Skeletal muscle tissue (tissue), 4 donors: ENCODE measurements around the gene PTPN12. TPM values are rescaled to one million over a fixed set of nuclear protein-coding genes. Genes with fewer than 3 reads are reported as not detected.
"Not testable (repeated sequence)": the region's sequence is repeated elsewhere in the genome, so short reads cannot be mapped to it uniquely, and the experiment has no call there.

Source experiments
- H3K27ac ChIP-seq: one replicate; pipeline ENCODE4 v1.7.0; 2013; ENCODE audit warnings: mild to moderate bottlenecking, low read depth, low read length, inconsistent platforms
- H3K27me3 ChIP-seq, 3 donors: one replicate each; pipeline ENCODE4 v1.7.0; 2013; ENCODE audit warnings: low read length in 3 of 3; ENCODE audit not compliant: control insufficient read depth in 3 of 3, insufficient read depth in 3 of 3
- H3K36me3 ChIP-seq, 3 donors: one replicate each; pipeline ENCODE4 v1.7.0; 2013; ENCODE audit warnings: low read length in 3 of 3; ENCODE audit not compliant: control insufficient read depth in 3 of 3, insufficient read depth in 3 of 3
- H3K4me1 ChIP-seq, 3 donors: one replicate each; pipeline ENCODE4 v1.7.0; 2013; ENCODE audit warnings: low read length in 3 of 3, mild to moderate bottlenecking in 3 of 3; ENCODE audit not compliant: control insufficient read depth in 3 of 3, insufficient read depth in 3 of 3
- H3K4me3 ChIP-seq, 3 donors: one replicate each; pipeline ENCODE4 v1.7.0; 2013; ENCODE audit warnings: low read length in 3 of 3
- H3K9ac ChIP-seq, 3 donors: one replicate each; pipeline ENCODE4 v1.7.0; 2013; ENCODE audit warnings: low read length in 3 of 3, mild to moderate bottlenecking in 3 of 3, moderate library complexity in 2 of 3, low read depth in 1 of 3
- H3K9me3 ChIP-seq, 3 donors: one replicate each; pipeline ENCODE4 v1.7.0; 2013; ENCODE audit warnings: low read length in 3 of 3; ENCODE audit not compliant: control insufficient read depth in 3 of 3
- total RNA-seq: library from RNA; depleted of rRNA; stranded (reverse); fragments of >200 nt; gene quantifications from one replicate; pipeline ENCODE4 v1.2.3, GENCODE V29; 2014
- donor health status: Osteomylitis.

PTPN12 gene
- total RNA-seq, 1 donor from 2014 or later, result 93.9 TPM

DNA sequence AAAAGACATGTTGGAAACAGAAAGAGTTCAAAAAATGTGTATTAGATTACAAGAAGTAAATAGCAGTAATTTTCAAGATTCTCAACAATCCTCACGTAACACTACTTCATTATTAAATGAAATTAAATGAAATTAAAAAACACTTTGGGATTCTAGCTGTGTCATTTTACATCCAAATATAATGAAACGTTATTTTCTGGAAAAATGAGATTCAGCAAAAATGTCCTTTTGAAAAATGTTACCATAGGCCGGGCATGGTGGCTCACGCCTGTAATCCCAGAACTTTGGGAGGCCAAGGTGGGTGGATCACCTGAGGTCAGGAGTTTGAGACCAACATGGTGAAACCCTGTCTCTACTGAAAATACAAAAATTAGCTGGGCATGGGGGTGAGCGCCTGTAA lies 15.6 kb upstream of the PTPN12 start:
- H3K4me3 ChIP-seq, H3K9me3 ChIP-seq, H3K9ac ChIP-seq, H3K36me3 ChIP-seq, H3K4me1 ChIP-seq, H3K27me3 ChIP-seq, H3K27ac ChIP-seq: not testable (repeated sequence)

DNA sequence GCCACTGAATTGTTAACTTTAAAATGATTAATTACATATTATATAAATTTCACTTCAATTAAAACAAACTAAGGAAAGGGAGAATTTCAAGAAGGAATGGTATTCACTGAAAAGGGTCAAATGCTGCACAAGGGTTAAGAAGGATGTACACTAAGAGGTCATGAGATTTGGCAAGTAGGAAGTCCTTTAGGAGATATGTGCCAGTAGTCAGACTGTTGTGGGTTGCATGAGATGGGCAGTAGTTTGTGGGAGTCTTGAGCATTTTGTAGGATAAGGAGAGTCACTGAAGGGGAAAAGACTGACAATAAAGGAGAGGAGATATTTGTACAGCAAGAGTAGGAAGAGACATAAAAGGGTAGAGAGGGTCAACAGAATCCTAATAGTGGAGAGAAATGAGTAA lies 12.4 kb upstream of the PTPN12 start:
- Histone ChIP-seq H3K4me3 (no peak overlapping the region), H3K9ac (no peak overlapping the region), H3K27me3 (no peaks in the 10 kb centered on the region), H3K27ac (no peak overlapping the region), H3K4me1 (no peaks in the 10 kb centered on the region), H3K9me3 (no peaks in the 10 kb centered on the region), H3K36me3 (no peaks in the 10 kb centered on the region)

DNA sequence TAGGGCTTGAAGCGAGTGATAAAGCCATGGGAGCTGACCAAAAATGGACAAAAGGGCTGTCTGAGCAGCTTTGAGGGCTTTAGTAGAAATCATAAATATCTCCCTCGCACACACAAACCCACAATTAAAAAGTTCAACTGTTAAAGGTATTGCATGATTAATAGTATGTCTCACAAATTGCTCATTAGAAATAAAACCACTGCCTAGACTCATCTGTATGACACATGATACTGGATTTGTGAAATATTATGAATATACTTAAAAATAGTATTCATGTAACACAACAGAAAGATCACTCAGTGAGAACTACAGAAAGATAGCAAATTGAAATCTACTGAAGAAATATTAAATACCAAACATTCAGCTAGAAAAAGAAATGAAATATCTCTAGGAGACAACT lies 11.9 kb upstream of the PTPN12 start:
- Histone ChIP-seq H3K36me3 (no peaks in the 10 kb centered on the region), H3K4me3 (no peak overlapping the region), H3K27ac (no peak overlapping the region), H3K27me3 (no peaks in the 10 kb centered on the region), H3K9ac (no peak overlapping the region), H3K9me3 (no peaks in the 10 kb centered on the region), H3K4me1 (no peaks in the 10 kb centered on the region)

DNA sequence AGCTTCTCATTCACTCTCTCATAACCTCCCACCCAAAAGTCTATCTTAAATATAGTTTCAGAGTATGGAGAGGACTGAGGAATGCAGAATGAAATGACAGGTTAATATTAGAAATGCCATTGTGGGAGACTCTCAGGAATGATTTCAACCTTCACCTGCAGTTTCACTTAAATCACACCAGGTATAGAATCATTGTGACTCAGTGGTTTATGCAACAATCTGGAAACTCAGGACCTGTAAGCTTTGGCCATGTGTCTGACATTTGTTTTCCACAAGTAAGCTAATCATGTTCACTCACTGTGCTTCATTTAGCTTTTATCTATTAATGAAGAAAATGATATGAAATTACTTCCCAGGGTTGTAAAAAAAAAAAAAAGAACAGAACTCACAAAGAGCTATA lies 8.7 kb upstream of the PTPN12 start:
- no peaks in the 10 kb centered on the region for H3K27me3 ChIP-seq
- H3K36me3 ChIP-seq, result no peaks in the 10 kb centered on the region
- H3K4me3 ChIP-seq, result no peak overlapping the region
- H3K4me1 ChIP-seq, result no peaks in the 10 kb centered on the region
- no peak overlapping the region for H3K9ac ChIP-seq
- no peaks in the 10 kb centered on the region for H3K9me3 ChIP-seq
- no peak overlapping the region for H3K27ac ChIP-seq

DNA sequence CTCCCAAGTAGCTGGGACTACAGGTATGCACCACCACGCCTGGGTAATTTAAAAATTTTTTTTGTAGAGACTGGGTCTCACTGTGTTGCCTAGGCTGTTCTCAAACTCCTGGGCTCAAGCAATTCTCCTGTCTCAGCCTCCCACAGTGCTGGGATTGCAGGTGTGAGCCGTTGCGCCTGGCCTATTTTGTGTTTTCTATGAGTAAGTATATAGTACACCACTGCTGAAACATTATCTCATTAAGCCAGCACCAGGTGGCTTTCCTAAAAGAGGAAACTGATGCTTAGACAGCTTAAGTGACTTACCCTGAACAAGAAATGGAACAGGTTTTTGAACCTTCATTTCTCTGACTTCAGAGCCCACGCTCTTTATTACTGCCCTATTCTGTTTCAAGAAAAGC lies 7.8 kb upstream of the PTPN12 start:
- no peak overlapping the region for H3K9ac ChIP-seq
- H3K27ac ChIP-seq, result no peak overlapping the region
- H3K4me3 ChIP-seq, result no peak overlapping the region
- no peaks in the 10 kb centered on the region for H3K4me1 ChIP-seq
- H3K9me3 ChIP-seq, result no peaks in the 10 kb centered on the region
- H3K27me3 ChIP-seq, result no peaks in the 10 kb centered on the region
- no peaks in the 10 kb centered on the region for H3K36me3 ChIP-seq

DNA sequence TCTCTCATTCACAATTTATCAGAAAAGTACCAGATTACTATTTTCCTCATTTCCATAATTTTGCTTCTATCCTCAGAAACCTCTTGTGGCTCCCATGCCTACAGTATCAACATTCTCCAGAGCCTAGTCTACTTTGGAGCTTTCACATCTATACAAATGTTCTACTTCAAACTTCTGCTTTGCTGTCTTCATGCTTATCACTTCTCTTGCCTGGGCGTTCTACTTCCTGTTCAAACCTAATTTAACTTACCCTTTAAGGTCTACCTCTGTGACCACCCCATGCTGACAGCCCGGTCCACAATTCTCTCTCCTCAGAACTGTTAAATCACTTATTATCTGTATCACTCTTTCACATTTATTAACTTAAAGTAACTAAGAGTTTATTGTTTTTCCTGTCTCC lies 6.1 kb upstream of the PTPN12 start:
- Histone ChIP-seq H3K36me3 (no peaks in the 10 kb centered on the region), H3K4me1 (no peaks in the 10 kb centered on the region), H3K27ac (no peak overlapping the region), H3K9ac (no peak overlapping the region), H3K27me3 (no peaks in the 10 kb centered on the region), H3K4me3 (no peak overlapping the region), H3K9me3 (no peaks in the 10 kb centered on the region)

DNA sequence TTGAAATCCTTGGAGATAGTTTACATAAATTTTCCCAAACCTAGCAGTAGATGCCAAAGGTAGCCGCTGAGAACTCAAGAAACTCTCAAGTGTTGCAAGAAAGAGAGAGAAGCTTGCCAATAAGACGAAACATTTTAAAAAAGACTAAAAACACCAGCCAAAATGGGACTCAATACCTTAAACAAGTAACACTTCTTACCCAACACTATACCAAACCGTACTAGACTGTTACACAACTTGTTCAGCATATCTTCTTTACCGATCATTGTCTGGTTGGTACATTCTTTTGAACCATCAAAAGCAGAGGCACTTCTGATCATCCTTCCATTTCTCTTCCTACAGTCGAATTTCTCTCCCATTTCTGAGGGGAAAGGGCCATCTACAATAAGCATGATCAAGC lies 4.8 kb upstream of the PTPN12 start:
- Histone ChIP-seq H3K9me3 (no peaks in the 10 kb centered on the region), H3K4me3 (no peak overlapping the region), H3K4me1 (peaks cover 0 to 4% (median 0%) of the 10 kb centered on the region in 3 donors), H3K36me3 (no peaks in the 10 kb centered on the region), H3K27ac (no peak overlapping the region), H3K27me3 (no peaks in the 10 kb centered on the region), H3K9ac (no peak overlapping the region)

DNA sequence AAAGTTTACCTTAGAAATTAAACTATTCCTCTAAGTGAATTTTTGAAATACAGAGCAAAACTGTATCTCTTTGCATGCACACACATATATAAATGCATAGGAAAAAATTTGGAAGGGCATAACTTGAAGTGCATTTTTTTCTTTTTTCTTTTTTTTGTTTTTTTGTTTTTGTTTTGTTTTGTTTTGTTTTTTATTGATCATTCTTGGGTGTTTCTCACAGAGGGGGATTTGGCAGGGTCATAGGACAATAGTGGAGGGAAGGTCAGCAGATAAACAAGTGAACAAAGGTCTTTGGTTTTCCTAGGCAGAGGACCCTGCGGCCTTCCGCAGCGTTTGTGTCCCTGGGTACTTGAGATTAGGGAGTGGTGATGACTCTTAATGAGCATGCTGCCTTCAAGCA lies 4.4 kb upstream of the PTPN12 start:
- H3K4me3 ChIP-seq, H3K36me3 ChIP-seq, H3K9me3 ChIP-seq, H3K4me1 ChIP-seq, H3K9ac ChIP-seq, H3K27me3 ChIP-seq, H3K27ac ChIP-seq: not testable (repeated sequence)

DNA sequence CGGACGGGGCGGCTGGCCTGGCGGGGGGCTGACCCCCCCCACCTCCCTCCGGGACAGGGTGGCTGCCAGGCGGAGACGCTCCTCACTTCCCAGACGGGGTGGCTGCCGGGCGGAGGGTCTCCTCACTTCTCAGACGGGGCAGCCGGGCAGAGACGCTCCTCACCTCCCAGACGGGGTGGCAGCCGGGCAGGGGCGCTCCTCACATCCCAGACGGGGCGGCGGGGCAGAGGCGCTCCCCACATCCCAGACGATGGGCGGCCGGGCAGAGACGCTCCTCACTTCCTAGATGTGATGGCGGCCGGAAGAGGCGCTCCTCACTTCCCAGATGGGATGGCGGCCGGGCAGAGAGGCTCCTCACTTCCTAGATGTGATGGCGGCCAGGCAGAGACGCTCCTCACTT lies 3.0 kb upstream of the PTPN12 start:
- not testable (repeated sequence) for H3K9ac ChIP-seq, H3K36me3 ChIP-seq, H3K4me1 ChIP-seq, H3K9me3 ChIP-seq, H3K27ac ChIP-seq, H3K4me3 ChIP-seq, H3K27me3 ChIP-seq

DNA sequence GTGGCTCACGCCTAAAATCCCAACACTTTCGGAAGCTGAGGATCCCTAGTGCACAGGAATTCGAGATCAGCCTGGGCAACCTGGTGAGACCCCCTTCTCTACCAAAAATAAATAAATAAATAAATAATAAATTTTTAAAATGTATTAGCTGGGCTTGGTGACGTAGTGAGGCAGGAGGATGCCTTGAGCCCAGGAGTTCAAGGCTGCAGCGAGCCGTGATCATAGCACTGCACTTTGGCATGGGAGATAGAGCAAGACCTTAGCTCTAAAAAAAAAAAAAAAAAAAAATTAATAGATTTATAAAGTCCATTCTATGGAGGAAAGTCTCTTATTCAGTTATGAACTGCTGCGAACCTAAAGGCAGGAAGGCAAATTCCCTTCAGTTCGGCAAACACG lies 1.1 kb upstream of the PTPN12 start:
- Histone ChIP-seq H3K4me3 (peak overlapping the region; percentile 87 to 94 (median 89)), H3K36me3 (no peaks in the 10 kb centered on the region), H3K27me3 (no peaks in the 10 kb centered on the region), H3K9me3 (no peaks in the 10 kb centered on the region), H3K27ac (peak overlapping the region; percentile 87), H3K4me1 (peaks cover 0 to 8% (median 0%) of the 10 kb centered on the region in 3 donors), H3K9ac (peak overlapping the region; percentile 59 to 88 (median 81))
